Aorta (tissue), 5 donors: ENCODE data around the gene BMERB1. TPM values are rescaled to one million over a fixed set of nuclear protein-coding genes. Genes with fewer than 3 reads are reported as not detected.
"Not testable (repeated sequence)": the region's sequence is repeated elsewhere in the genome, so short reads cannot be mapped to it uniquely, and the experiment has no call there.

ENCODE experiments used
- ATAC-seq: fragments of 200-7000 bp; cut with Tn5 transposase; one replicate; pipeline ENCODE4 v1.9.1; 2022; ENCODE audit warnings: moderate library complexity; ENCODE audit not compliant: low FRiP score
- DNase-seq, 2 donors: peaks; one replicate each; pipeline ENCODE4 v3.0.0-alpha.2; 2020
- H3K27ac ChIP-seq, 2 donors: one replicate each; pipeline ENCODE4 v1.5.1; 2013; ENCODE audit warnings: low read length in 2 of 2, mild to moderate bottlenecking in 2 of 2, moderate library complexity in 2 of 2, control low read depth in 1 of 2, inconsistent platforms in 1 of 2, low read depth in 1 of 2
- H3K27me3 ChIP-seq, 2 donors: one replicate each; pipeline ENCODE4 v1.6.1; 2013; ENCODE audit warnings: control low read depth in 1 of 2, low read length in 1 of 2, mild to moderate bottlenecking in 1 of 2, moderate library complexity in 1 of 2; ENCODE audit not compliant: insufficient read depth in 2 of 2, control insufficient read depth in 1 of 2
- H3K36me3 ChIP-seq, 2 donors: one replicate each; pipeline ENCODE4 v1.6.1; 2013; ENCODE audit warnings: control low read depth in 1 of 2, low read length in 1 of 2, mild to moderate bottlenecking in 1 of 2; ENCODE audit not compliant: insufficient read depth in 2 of 2, control insufficient read depth in 1 of 2
- H3K4me1 ChIP-seq, 2 donors: one replicate each; pipeline ENCODE4 v1.6.1; 2013; ENCODE audit warnings: low read length in 2 of 2, control low read depth in 1 of 2, mild to moderate bottlenecking in 1 of 2, moderate library complexity in 1 of 2; ENCODE audit not compliant: insufficient read depth in 2 of 2, control insufficient read depth in 1 of 2
- H3K4me3 ChIP-seq, 2 donors: one replicate each; pipeline ENCODE4 v1.5.1; 2013; ENCODE audit warnings: low read length in 2 of 2, control low read depth in 1 of 2, mild to moderate bottlenecking in 1 of 2
- H3K9me3 ChIP-seq: one replicate; pipeline ENCODE4 v1.6.1; 2013; ENCODE audit warnings: mild to moderate bottlenecking, low read length; ENCODE audit not compliant: control insufficient read depth
- WGBS, 2 donors: extraction: QIAGEN DNeasy Blood & Tissue Kit; methylation state at CpG; one replicate each; pipeline ENCODE4 v1.1.7; 2013; 5-methylcytosine and 5-hydroxymethylcytosine counted together
- intact Hi-C, 2 donors: fragments of 100-400 bp; cut with DNase I; formaldehyde crosslinking; loops; one replicate each; pipeline versions ENCODE4 v1.14.2 to v1.15.0; 2022
- polyA plus RNA-seq, 2 donors: library from polyadenylated mRNA; stranded (reverse); fragments of 200-250 nt; gene quantifications; one replicate each; pipeline ENCODE4 v1.2.3, GENCODE V29; 2013
- total RNA-seq, 2 donors: library from RNA; stranded (reverse); fragmentation: NEBNext Ultra II Directional; extraction: Animal tissue kit (Norgen Biotek cat#: 25700); gene quantifications; one replicate each; pipeline ENCODE4 v1.2.1, GENCODE V29; 2021
- donor health status: healthy with polysubstance abuse.
- donor health status: Bipolar disorder and iron deficiency.
- donor health status: DM: no; HTN: no; CAD: no.
- donor health status: DM: no; HTN: no; CAD: no.
- donor health status: DM: yes; HTN: yes; CAD: no.

BMERB1 gene
- total and polyA plus RNA-seq, 4 donors: 52.2 to 76.7 (median 71.1) TPM

DNA sequence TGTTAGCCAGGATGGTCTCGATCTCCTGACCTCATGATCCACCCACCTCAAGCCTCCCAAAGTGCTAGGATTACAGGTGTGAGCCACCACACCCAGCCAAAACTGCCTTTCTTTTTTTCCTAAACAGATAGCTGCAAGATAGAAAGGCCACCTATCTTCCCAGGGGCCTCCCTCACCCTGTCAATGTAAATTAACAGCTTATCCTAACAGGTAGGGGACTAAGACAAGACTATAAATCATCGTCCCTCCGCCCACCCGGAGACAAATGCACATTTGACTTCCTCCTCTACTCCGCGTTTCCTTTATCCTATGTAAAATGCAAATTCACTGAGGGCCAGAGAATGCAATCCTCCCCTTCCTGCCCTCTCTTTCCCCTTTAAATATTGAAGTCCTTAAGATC, 137.2 kb downstream of the BMERB1 start:
- Histone ChIP-seq H3K36me3 (no peaks in the 10 kb centered on the region), H3K4me1 (no peaks in the 10 kb centered on the region), H3K27me3 (no peaks in the 10 kb centered on the region), H3K9me3 (no peaks in the 10 kb centered on the region), H3K27ac (no peak overlapping the region), H3K4me3 (no peak overlapping the region)
- intact Hi-C loops: no loop called here
- no peak for ATAC-seq
- no peak for DNase-seq
- 91 to 93% methylated on average over 6 of the region's 6 CpGs for WGBS, 2 donors

DNA sequence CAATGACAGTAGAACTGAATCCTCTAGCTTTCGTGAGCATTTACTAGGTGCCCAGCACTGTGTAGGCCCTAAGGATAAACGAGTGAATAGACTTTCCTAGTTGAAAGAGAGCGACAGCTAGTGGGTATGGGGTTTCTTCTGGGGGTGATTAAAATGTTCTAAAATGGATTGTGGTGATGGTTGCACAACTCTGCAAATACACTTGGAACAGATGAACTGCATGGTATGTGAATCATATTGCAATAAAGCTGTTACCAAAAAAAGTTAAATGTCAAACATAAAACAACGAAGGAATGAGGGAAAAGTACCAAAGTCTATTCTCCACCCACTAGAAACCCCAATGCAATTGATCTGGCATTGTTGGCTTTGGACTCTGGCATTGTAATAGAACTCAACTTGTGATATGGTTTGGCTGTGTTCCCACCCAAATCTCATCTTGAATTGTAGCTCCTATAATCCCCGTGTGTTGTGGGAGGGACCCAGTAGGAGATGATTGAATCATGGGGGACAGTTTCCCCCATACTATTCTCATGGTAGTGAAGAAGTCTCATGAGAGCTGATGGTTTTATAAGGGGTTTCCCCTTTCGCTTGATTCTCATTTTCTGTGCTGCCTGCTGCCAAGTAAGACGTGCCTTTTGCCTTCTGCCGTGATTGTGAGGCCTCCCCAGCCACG, 138.1 kb downstream of the BMERB1 start:
- no peak for ATAC-seq
- 63 to 67% methylated on average over 9 of the region's 9 CpGs for WGBS, 2 donors
- Histone ChIP-seq H3K27me3 (no peaks in the 10 kb centered on the region), H3K4me3 (no peak overlapping the region), H3K4me1 (no peaks in the 10 kb centered on the region), H3K27ac (no peak overlapping the region), H3K9me3 (no peaks in the 10 kb centered on the region), H3K36me3 (no peaks in the 10 kb centered on the region)
- intact Hi-C loops: no loop called here
- no peak for DNase-seq

DNA sequence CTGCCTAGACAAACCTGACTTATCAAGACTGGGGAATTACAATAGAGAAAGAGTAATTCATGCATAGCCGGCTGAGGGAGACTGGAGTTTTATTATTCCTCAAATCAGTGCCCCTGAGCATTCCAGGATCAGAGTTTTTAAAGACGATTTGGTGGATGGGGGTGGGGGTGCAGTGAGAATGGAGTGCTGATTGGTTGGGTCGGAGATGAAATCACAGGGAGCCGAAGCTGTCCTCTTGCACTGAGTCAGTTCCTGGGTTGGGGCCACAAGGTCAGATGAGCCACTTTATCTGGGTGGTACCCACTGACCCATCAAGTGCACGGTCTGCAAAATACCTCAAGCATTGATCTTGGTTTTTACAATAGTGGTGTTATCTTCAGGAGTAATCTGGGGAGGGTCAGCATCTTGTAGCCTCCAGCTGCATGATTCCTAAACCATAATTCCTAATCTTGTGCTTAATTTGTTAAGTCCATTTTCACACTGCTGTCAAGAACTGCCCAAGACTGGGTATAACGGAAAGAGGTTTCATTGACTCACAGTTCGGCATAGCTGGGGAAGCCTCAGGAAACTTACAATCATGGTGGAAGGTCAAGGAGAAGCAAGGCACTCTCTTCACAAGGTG, 139.0 kb downstream of the BMERB1 start:
- no peaks in the 10 kb centered on the region for H3K9me3 ChIP-seq
- 90 to 91% methylated on average over 7 of the region's 7 CpGs for WGBS, 2 donors
- no peak overlapping the region for H3K27ac ChIP-seq
- intact Hi-C loops: no loop called here
- H3K36me3 ChIP-seq: no peaks in the 10 kb centered on the region
- H3K4me3 ChIP-seq: no peak overlapping the region
- no peaks in the 10 kb centered on the region for H3K4me1 ChIP-seq
- DNase-seq (no peak), ATAC-seq (no peak)
- no peaks in the 10 kb centered on the region for H3K27me3 ChIP-seq

GRCh38 chr16:15573896-15574613, 139.7 kb downstream of the BMERB1 start:
- intact Hi-C loops, DNase-seq: not testable (repeated sequence)

DNA sequence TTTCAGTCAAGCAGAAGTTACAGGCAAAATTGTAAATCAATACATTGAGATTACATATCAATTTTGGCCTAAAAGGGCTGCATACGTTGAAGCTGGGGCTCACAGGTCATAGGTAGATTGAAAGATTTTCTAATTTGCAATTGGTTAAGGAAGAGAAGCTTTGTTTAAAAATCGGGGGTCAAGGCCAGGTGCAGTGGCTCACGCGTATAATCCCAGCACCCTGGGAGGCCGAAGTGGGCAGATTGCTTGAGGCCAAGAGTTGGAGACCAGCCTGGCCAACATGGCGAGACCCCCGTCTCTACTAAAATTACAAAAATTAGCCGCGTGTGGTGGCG, 140.2 kb downstream of the BMERB1 start:
- ATAC-seq: no peak
- Histone ChIP-seq H3K4me1 (no peaks in the 10 kb centered on the region), H3K9me3 (no peaks in the 10 kb centered on the region), H3K27ac (no peak overlapping the region), H3K27me3 (no peaks in the 10 kb centered on the region), H3K4me3 (no peak overlapping the region), H3K36me3 (no peaks in the 10 kb centered on the region)
- intact Hi-C loops: no loop called here
- 97% methylated on average over 10 of the region's 10 CpGs for WGBS, 2 donors
- no peak for DNase-seq

More at GRCh38 chr16:15573896-15574613, 139.7 kb downstream of the BMERB1 start:
- H3K36me3 ChIP-seq, H3K4me3 ChIP-seq, H3K27ac ChIP-seq, H3K9me3 ChIP-seq, ATAC-seq, H3K4me1 ChIP-seq, H3K27me3 ChIP-seq: not testable (repeated sequence)
- 94 to 95% methylated on average over 11 of the region's 11 CpGs for WGBS, 2 donors

GRCh38 chr16:15575293-15576049, 141.1 kb downstream of the BMERB1 start:
- Histone ChIP-seq H3K27me3 (no peaks in the 10 kb centered on the region), H3K4me3 (no peak overlapping the region), H3K4me1 (no peaks in the 10 kb centered on the region), H3K9me3 (no peaks in the 10 kb centered on the region), H3K27ac (no peak overlapping the region), H3K36me3 (no peaks in the 10 kb centered on the region)
- intact Hi-C loops: no loop called here
- DNase-seq: no peak
- ATAC-seq: no peak
- 94 to 96% methylated on average over 4 of the region's 4 CpGs for WGBS, 2 donors

- no peak overlapping the region for H3K27ac ChIP-seq
- H3K4me1 ChIP-seq: no peaks in the 10 kb centered on the region
- H3K36me3 ChIP-seq: no peaks in the 10 kb centered on the region
- DNase-seq (no peak), ATAC-seq (no peak)
- H3K27me3 ChIP-seq: no peaks in the 10 kb centered on the region
- no peaks in the 10 kb centered on the region for H3K9me3 ChIP-seq
- WGBS, 2 donors: 95% methylated on average over 20 of the region's 20 CpGs
- H3K4me3 ChIP-seq: no peak overlapping the region
- intact Hi-C loops: no loop called here
Measured at GRCh38 chr16:15576960-15577958, 142.9 kb downstream of the BMERB1 start.

DNA sequence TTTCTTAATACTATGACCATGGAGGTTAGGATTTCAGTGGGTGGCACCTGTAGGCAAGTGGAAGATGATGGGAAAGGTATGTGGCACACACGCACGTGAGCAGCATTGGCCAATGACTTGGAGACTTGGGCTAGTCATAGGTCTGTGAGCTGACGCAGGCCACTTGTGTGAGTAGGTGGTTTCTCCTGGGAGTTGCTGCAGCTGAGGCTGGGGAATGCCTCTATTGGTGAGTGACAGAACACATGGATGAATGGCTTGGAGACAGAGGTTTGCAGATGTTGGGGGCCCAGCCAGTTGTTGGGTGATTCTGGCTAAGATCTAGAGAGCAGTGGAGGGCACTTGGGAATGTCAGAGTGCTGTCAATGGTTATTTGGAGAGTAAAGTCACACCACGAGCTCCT, 144.4 kb downstream of the BMERB1 start:
- intact Hi-C loops: no loop called here
- Histone ChIP-seq H3K9me3 (no peaks in the 10 kb centered on the region), H3K4me1 (no peaks in the 10 kb centered on the region), H3K27ac (no peak overlapping the region), H3K4me3 (no peak overlapping the region), H3K27me3 (no peaks in the 10 kb centered on the region), H3K36me3 (peaks cover 0 to 4% of the 10 kb centered on the region in 2 donors)
- ATAC-seq: no peak
- 90 to 91% methylated on average over 4 of the region's 4 CpGs for WGBS, 2 donors
- DNase-seq: no peak
